BLaER1 treated with 17β-estradiol and CSF1 and Interleukin-3, amounts not matched to agents 10 nM and 100 nM (cell line): Measurements from ENCODE around the gene MAFF.
"Not testable (repeated sequence)": the region's sequence is repeated elsewhere in the genome, so short reads cannot be mapped to it uniquely, and the experiment has no call there.

ENCODE experiments used
- H3K27ac ChIP-seq, 11 experiments: shearing (Covaris generic); formaldehyde crosslinking; 2 replicates each; pipeline ENCODE4 v1.8.1; 2022
- H3K27me3 ChIP-seq, 11 experiments: shearing (Covaris generic); formaldehyde crosslinking; 2 replicates each; pipeline ENCODE4 v1.8.1; 2022
- H3K36me3 ChIP-seq, 11 experiments: shearing (Covaris generic); formaldehyde crosslinking; 2 replicates each; pipeline ENCODE4 v1.8.1; 2022
- H3K4me1 ChIP-seq, 10 experiments: shearing (Covaris generic); formaldehyde crosslinking; 2 replicates each; pipeline ENCODE4 v1.8.1; 2022
- H3K4me2 ChIP-seq, 11 experiments: shearing (Covaris generic); formaldehyde crosslinking; 2 replicates each; pipeline ENCODE4 v1.8.1; 2022
- H3K4me3 ChIP-seq, 10 experiments: shearing (Covaris generic); formaldehyde crosslinking; 2 replicates each; pipeline ENCODE4 v1.8.1; 2022
- H3K9ac ChIP-seq, 11 experiments: shearing (Covaris generic); formaldehyde crosslinking; 2 replicates each; pipeline ENCODE4 v1.8.1; 2022
- H3K9me3 ChIP-seq, 11 experiments: shearing (Covaris generic); formaldehyde crosslinking; replicated peaks in 1 of 11; 2 replicates each; pipeline ENCODE4 v1.8.1; 2022
- H4K20me1 ChIP-seq, 11 experiments: shearing (Covaris generic); formaldehyde crosslinking; 2 replicates each; pipeline ENCODE4 v1.8.1; 2022
- Cebpa-rat ChIP-seq, 11 experiments: shearing (Covaris generic); IDR thresholded peaks; 2 replicates each; pipeline ENCODE4 v1.8.1; 2022

The MAFF gene

GRCh38 chr22:38175206-38176118 is 26.3 kb upstream of the MAFF start:
- no peaks in the 10 kb centered on the region for H3K9me3 ChIP-seq
- H3K27me3 ChIP-seq, result no peaks in the 10 kb centered on the region
- H3K4me2 ChIP-seq, result peak overlapping the region; percentile 77 to 95 (median 86)
- no peak for TF ChIP-seq Cebpa-rat (IDR thresholded peaks at IDR 0.05)
- H4K20me1 ChIP-seq, result no peaks in the 10 kb centered on the region
- H3K9ac ChIP-seq, result peak overlapping the region; percentile 52 to 74 (median 63); a peak in 18 of 22 replicates
- peaks cover 79 to 88% (median 86%) of the 10 kb centered on the region in 10 experiments for H3K4me1 ChIP-seq
- H3K4me3 ChIP-seq, result no peak overlapping the region
- no peaks in the 10 kb centered on the region for H3K36me3 ChIP-seq
- H3K27ac ChIP-seq, result peak overlapping the region; percentile 69 to 100 (median 82); a peak in 21 of 22 replicates

GRCh38 chr22:38176170-38176741 is 25.5 kb upstream of the MAFF start:
- no peaks in the 10 kb centered on the region for H3K36me3 ChIP-seq
- H3K27ac ChIP-seq, result peak overlapping the region; percentile 69 to 100 (median 82); a peak in 21 of 22 replicates
- H3K4me2 ChIP-seq, result peak overlapping the region; percentile 77 to 95 (median 86)
- no peaks in the 10 kb centered on the region for H3K27me3 ChIP-seq
- peak overlapping the region; percentile 52 to 74 (median 63); a peak in 21 of 22 replicates for H3K9ac ChIP-seq
- no peaks in the 10 kb centered on the region for H3K9me3 ChIP-seq
- H4K20me1 ChIP-seq, result no peaks in the 10 kb centered on the region
- H3K4me1 ChIP-seq, result peaks cover 87 to 96% (median 94%) of the 10 kb centered on the region in 10 experiments
- TF ChIP-seq Cebpa-rat (IDR thresholded peaks at IDR 0.05), result no peak
- H3K4me3 ChIP-seq, result peak overlapping the region in 3 of 10 experiments; percentile 6 to 13 (median 12); a peak in 3 of 20 replicates

- Histone ChIP-seq H3K36me3 (no peaks in the 10 kb centered on the region), H3K4me2 (peak overlapping the region; percentile 77 to 95 (median 86)), H3K9me3 (no peaks in the 10 kb centered on the region), H4K20me1 (no peaks in the 10 kb centered on the region), H3K4me3 (0 out of 20 replicates have a peak overlapping the region, but pooled peaks of 2 of the 10 experiments have one; percentile 2 to 6), H3K27me3 (no peaks in the 10 kb centered on the region), H3K9ac (peak overlapping the region in 10 of 11 experiments; percentile 52 to 74 (median 64); a peak in 16 of 22 replicates), H3K27ac (peak overlapping the region; percentile 69 to 100 (median 82); a peak in 21 of 22 replicates), H3K4me1 (peaks cover 84 to 96% (median 93%) of the 10 kb centered on the region in 10 experiments)
- TF ChIP-seq Cebpa-rat (IDR thresholded peaks at IDR 0.05), result peak in 4 of 11 experiments; percentile 74 to 83 (median 76); a peak in 7 of 22 replicates
Measured at GRCh38 chr22:38177044-38177443, 24.8 kb upstream of the MAFF start.

- H3K36me3 ChIP-seq, H4K20me1 ChIP-seq, H3K27me3 ChIP-seq, H3K4me3 ChIP-seq, H3K9me3 ChIP-seq: not testable (repeated sequence)
- H3K9ac ChIP-seq, result peak overlapping the region in 10 of 11 experiments; percentile 13 to 74 (median 60); a peak in 16 of 22 replicates
- H3K27ac ChIP-seq, result peak overlapping the region; percentile 14 to 100 (median 82); a peak in 21 of 22 replicates
- H3K4me1 ChIP-seq, result peaks cover 84 to 96% (median 93%) of the 10 kb centered on the region in 10 experiments
- H3K4me2 ChIP-seq, result peak overlapping the region; percentile 77 to 95 (median 86)
Measured at GRCh38 chr22:38177571-38177925, 24.2 kb upstream of the MAFF start.

- Histone ChIP-seq H3K36me3 (no peaks in the 10 kb centered on the region), H3K27ac (peak overlapping the region; percentile 14 to 100 (median 82); a peak in 20 of 22 replicates), H3K27me3 (no peaks in the 10 kb centered on the region), H3K4me2 (peak overlapping the region; percentile 77 to 95 (median 86)), H3K4me3 (no peak overlapping the region; a peak in 1 of 20 replicates), H3K9me3 (no peaks in the 10 kb centered on the region), H3K9ac (peak overlapping the region in 10 of 11 experiments; percentile 13 to 74 (median 60); a peak in 15 of 22 replicates), H3K4me1 (peaks cover 84 to 96% (median 93%) of the 10 kb centered on the region in 10 experiments), H4K20me1 (no peaks in the 10 kb centered on the region)
- no peak for TF ChIP-seq Cebpa-rat (IDR thresholded peaks at IDR 0.05)
Measured at GRCh38 chr22:38177926-38178604, 23.7 kb upstream of the MAFF start.

GRCh38 chr22:38178605-38178937 is 23.2 kb upstream of the MAFF start:
- H3K27me3 ChIP-seq, H3K9me3 ChIP-seq, H3K36me3 ChIP-seq, H4K20me1 ChIP-seq, H3K4me3 ChIP-seq: not testable (repeated sequence)
- Histone ChIP-seq H3K4me1 (peaks cover 81 to 96% (median 91%) of the 10 kb centered on the region in 10 experiments), H3K9ac (peak overlapping the region in 8 of 11 experiments; percentile 20 to 74 (median 62); a peak in 10 of 22 replicates), H3K4me2 (peak overlapping the region in 10 of 11 experiments; percentile 77 to 99 (median 89); a peak in 16 of 22 replicates), H3K27ac (peak overlapping the region in 10 of 11 experiments; percentile 73 to 100 (median 83); a peak in 17 of 22 replicates)

- peak overlapping the region; percentile 85 to 100 (median 96) for H3K4me2 ChIP-seq
- H3K36me3 ChIP-seq, result no peaks in the 10 kb centered on the region
- H3K9me3 ChIP-seq, result no peaks in the 10 kb centered on the region
- H4K20me1 ChIP-seq, result no peaks in the 10 kb centered on the region
- peak overlapping the region; percentile 54 to 81 (median 71) for H3K4me3 ChIP-seq
- H3K4me1 ChIP-seq, result peaks cover 65 to 81% (median 74%) of the 10 kb centered on the region in 10 experiments
- no peaks in the 10 kb centered on the region for H3K27me3 ChIP-seq
- peak overlapping the region; percentile 86 to 97 (median 94) for H3K9ac ChIP-seq
- TF ChIP-seq Cebpa-rat (IDR thresholded peaks at IDR 0.05), result no peak
- peak overlapping the region; percentile 87 to 100 (median 98) for H3K27ac ChIP-seq
Measured at GRCh38 chr22:38180841-38181452, 20.8 kb upstream of the MAFF start.

GRCh38 chr22:38181453-38182200 is 20.2 kb upstream of the MAFF start, which contains the start of gene PLA2G6:
Gene PLA2G6, minus strand, starts transcription at chr22:38181830. Its CDS starts 12,404 bp downstream, at chr22:38169426.
- Histone ChIP-seq H3K9ac (peak within 1 kb of the TSS; percentile 86 to 97 (median 94)), H3K27ac (peak within 1 kb of the TSS; percentile 87 to 100 (median 98)), H4K20me1 (no peaks in the 10 kb centered on the region), H3K4me3 (peak within 1 kb of the TSS; percentile 54 to 81 (median 71)), H3K9me3 (no peaks in the 10 kb centered on the region), H3K27me3 (no peaks in the 10 kb centered on the region), H3K36me3 (no peaks in the 10 kb centered on the region), H3K4me1 (peaks cover 58 to 75% (median 67%) of the 10 kb centered on the region in 10 experiments), H3K4me2 (peak within 1 kb of the TSS; percentile 85 to 100 (median 96))
- TF ChIP-seq Cebpa-rat (IDR thresholded peaks at IDR 0.05), result no peak
